CD4-positive, CD25-positive, alpha-beta regulatory T cell (primary cell): Measurements from ENCODE around the gene ANKRD39. TPM values are rescaled to one million over a fixed set of nuclear protein-coding genes. Genes with fewer than 3 reads are reported as not detected.

Experiments
- ATAC-seq, 2 donors: fragments of 150-1000 bp; cut with Tn5 transposase; one replicate each; pipeline ENCODE4 v1.10.0; 2021; ENCODE audit warnings: low read depth in 2 of 2, moderate number of reproducible peaks in 2 of 2, moderate library complexity in 1 of 2
- DNase-seq, 3 donors: peaks; one replicate each; pipeline versions ENCODE4 v3.0.0 to v3.0.0-alpha.2; 2012 to 2022; ENCODE audit warnings: mixed read lengths in 1 of 3
- H3K27ac ChIP-seq: one replicate; pipeline ENCODE4 v1.7.0; 2013; ENCODE audit warnings: mild to moderate bottlenecking, low read length; ENCODE audit not compliant: insufficient read depth, poor library complexity, severe bottlenecking
- H3K27me3 ChIP-seq: one replicate; pipeline ENCODE4 v1.7.0; 2013; ENCODE audit warnings: low read length; ENCODE audit not compliant: control insufficient read depth, insufficient read depth
- H3K36me3 ChIP-seq: one replicate; pipeline ENCODE4 v1.7.0; 2013; ENCODE audit warnings: mild to moderate bottlenecking, low read length, moderate library complexity; ENCODE audit not compliant: control insufficient read depth, insufficient read depth
- H3K4me1 ChIP-seq: 2 replicates; pipeline ENCODE4 v1.7.0; 2013; ENCODE audit warnings: mild to moderate bottlenecking, low read length; ENCODE audit not compliant: insufficient read depth, control insufficient read depth, poor library complexity, severe bottlenecking
- H3K4me3 ChIP-seq: one replicate; pipeline ENCODE4 v1.7.0; 2013; ENCODE audit warnings: low read depth, mild to moderate bottlenecking, low read length, moderate library complexity
- H3K9me3 ChIP-seq, 2 experiments: 1 replicate in 1 of 2; 2 replicates in 1 of 2; pipeline ENCODE4 v1.7.0; 2013; ENCODE audit warnings: low read length in 2 of 2, mild to moderate bottlenecking in 1 of 2, moderate library complexity in 1 of 2; ENCODE audit not compliant: control insufficient read depth in 2 of 2
- H3K27ac Mint-ChIP-seq, 3 donors: one replicate each; pipeline ENCODE4 v1.8.0; 2020 to 2022; ENCODE audit warnings: mild to moderate bottlenecking in 3 of 3, mixed read lengths in 3 of 3, moderate library complexity in 2 of 3
- H3K27me3 Mint-ChIP-seq: one replicate; pipeline ENCODE4 v1.8.0; 2022; ENCODE audit warnings: mild to moderate bottlenecking, mixed read lengths
- H3K36me3 Mint-ChIP-seq: one replicate; pipeline ENCODE4 v1.8.0; 2020; ENCODE audit warnings: mixed read lengths
- H3K4me1 Mint-ChIP-seq, 4 donors: one replicate each; pipeline ENCODE4 v1.8.0; 2020 to 2022; ENCODE audit warnings: mixed read lengths in 4 of 4, mild to moderate bottlenecking in 1 of 4
- H3K4me3 Mint-ChIP-seq, 4 donors: one replicate each; pipeline ENCODE4 v1.8.0; 2020 to 2022; ENCODE audit warnings: mild to moderate bottlenecking in 4 of 4, mixed read lengths in 4 of 4, moderate library complexity in 3 of 4
- H3K9me3 Mint-ChIP-seq, 7 donors: one replicate each; pipeline ENCODE4 v1.8.0; 2020 to 2022; ENCODE audit warnings: mixed read lengths in 7 of 7, mild to moderate bottlenecking in 3 of 7, moderate library complexity in 2 of 7
- polyA plus RNA-seq, 4 donors: library from polyadenylated mRNA; unstranded; fragments of 300-500 nt; fragmentation: Illumina TruSeq; gene quantifications; one replicate each; pipeline ENCODE4 v1.2.3, GENCODE V29; 2021
- total RNA-seq: library from RNA; stranded (reverse); gene quantifications from one replicate; pipeline ENCODE4 v1.2.3, GENCODE V29; 2022

The ANKRD39 gene
- total and polyA plus RNA-seq, 5 donors from 2014 or later, result 30.2 to 44.4 (median 35.0) TPM

GRCh38 chr2:96811917-96812316 is 45.9 kb downstream of the ANKRD39 start:
- no peak overlapping the region for H3K4me3 ChIP-seq
- H3K27me3 ChIP-seq, result no peaks in the 10 kb centered on the region
- DNase-seq (no peak), ATAC-seq (no peak)
- H3K36me3 Mint-ChIP-seq, result peaks cover 9% of the 10 kb centered on the region
- no peaks in the 10 kb centered on the region for H3K9me3 Mint-ChIP-seq
- H3K27ac Mint-ChIP-seq, result peak overlapping the region in 2 of 3 donors; percentile 29 to 35
- H3K9me3 ChIP-seq, result no peaks in the 10 kb centered on the region
- no peak overlapping the region for H3K27ac ChIP-seq
- peak overlapping the region in 2 of 4 donors; percentile 5 to 31 for H3K4me3 Mint-ChIP-seq
- H3K4me1 Mint-ChIP-seq, result peaks cover 15 to 52% (median 27%) of the 10 kb centered on the region in 4 donors
- H3K27me3 Mint-ChIP-seq, result no peaks in the 10 kb centered on the region
- H3K36me3 ChIP-seq, result no peaks in the 10 kb centered on the region
- H3K4me1 ChIP-seq, result peaks cover 21% of the 10 kb centered on the region

GRCh38 chr2:96810783-96811192 is 47.0 kb downstream of the ANKRD39 start:
- H3K4me1 ChIP-seq, result peaks cover 29% of the 10 kb centered on the region
- DNase-seq (no peak), ATAC-seq (no peak)
- no peak overlapping the region for H3K27ac ChIP-seq
- H3K27me3 ChIP-seq, result no peaks in the 10 kb centered on the region
- Mint-ChIP-seq H3K27ac (peak overlapping the region; percentile 35 to 69 (median 51)), H3K4me3 (no peak overlapping the region), H3K9me3 (no peaks in the 10 kb centered on the region), H3K36me3 (peaks cover 14% of the 10 kb centered on the region), H3K4me1 (peaks cover 23 to 61% (median 36%) of the 10 kb centered on the region in 4 donors), H3K27me3 (no peaks in the 10 kb centered on the region)
- no peak overlapping the region for H3K4me3 ChIP-seq
- no peaks in the 10 kb centered on the region for H3K36me3 ChIP-seq
- no peaks in the 10 kb centered on the region for H3K9me3 ChIP-seq

GRCh38 chr2:96809951-96810782 is 47.6 kb downstream of the ANKRD39 start:
- Histone ChIP-seq H3K36me3 (no peaks in the 10 kb centered on the region), H3K27ac (no peak overlapping the region), H3K4me3 (no peak overlapping the region), H3K9me3 (no peaks in the 10 kb centered on the region), H3K4me1 (peaks cover 26% of the 10 kb centered on the region), H3K27me3 (no peaks in the 10 kb centered on the region)
- ATAC-seq (no peak), DNase-seq (no peak)
- H3K36me3 Mint-ChIP-seq, result peaks cover 14% of the 10 kb centered on the region
- no peaks in the 10 kb centered on the region for H3K9me3 Mint-ChIP-seq
- peak overlapping the region in 2 of 3 donors; percentile 15 to 51 for H3K27ac Mint-ChIP-seq
- peak overlapping the region in 1 of 4 donors; percentile 20 for H3K4me3 Mint-ChIP-seq
- H3K4me1 Mint-ChIP-seq, result peaks cover 18 to 57% (median 32%) of the 10 kb centered on the region in 4 donors
- H3K27me3 Mint-ChIP-seq, result no peaks in the 10 kb centered on the region

- H3K4me1 Mint-ChIP-seq, result peaks cover 16 to 56% (median 31%) of the 10 kb centered on the region in 4 donors
- H3K27ac ChIP-seq, result no peak overlapping the region
- H3K4me3 Mint-ChIP-seq, result peak overlapping the region in 1 of 4 donors; percentile 28
- H3K36me3 Mint-ChIP-seq, result peaks cover 14% of the 10 kb centered on the region
- no peaks in the 10 kb centered on the region for H3K9me3 ChIP-seq
- H3K4me3 ChIP-seq, result no peak overlapping the region
- H3K27me3 ChIP-seq, result no peaks in the 10 kb centered on the region
- H3K36me3 ChIP-seq, result no peaks in the 10 kb centered on the region
- H3K27ac Mint-ChIP-seq, result peak overlapping the region in 2 of 3 donors; percentile 85 to 95
- no peak for DNase-seq
- no peak for ATAC-seq
- no peaks in the 10 kb centered on the region for H3K9me3 Mint-ChIP-seq
- no peaks in the 10 kb centered on the region for H3K27me3 Mint-ChIP-seq
- peaks cover 23% of the 10 kb centered on the region for H3K4me1 ChIP-seq
Observed at GRCh38 chr2:96809216-96809882, 48.5 kb downstream of the ANKRD39 start.

GRCh38 chr2:96808176-96808837 is 49.5 kb downstream of the ANKRD39 start:
- peak overlapping the region; percentile 76 to 95 (median 92) for H3K27ac Mint-ChIP-seq
- no peaks in the 10 kb centered on the region for H3K27me3 ChIP-seq
- ATAC-seq, result no peak
- peaks cover 23% of the 10 kb centered on the region for H3K4me1 ChIP-seq
- no peak overlapping the region for H3K27ac ChIP-seq
- H3K9me3 Mint-ChIP-seq, result no peaks in the 10 kb centered on the region
- H3K4me3 Mint-ChIP-seq, result peak overlapping the region in 3 of 4 donors; percentile 31 to 51 (median 48)
- no peaks in the 10 kb centered on the region for H3K27me3 Mint-ChIP-seq
- no peaks in the 10 kb centered on the region for H3K36me3 ChIP-seq
- no peaks in the 10 kb centered on the region for H3K9me3 ChIP-seq
- H3K36me3 Mint-ChIP-seq, result peaks cover 14% of the 10 kb centered on the region
- H3K4me1 Mint-ChIP-seq, result peaks cover 16 to 51% (median 29%) of the 10 kb centered on the region in 4 donors
- no peak for DNase-seq
- H3K4me3 ChIP-seq, result no peak overlapping the region

GRCh38 chr2:96807127-96807471 is 50.7 kb downstream of the ANKRD39 start:
- Histone ChIP-seq H3K27ac (peak overlapping the region; percentile 76), H3K27me3 (no peaks in the 10 kb centered on the region), H3K9me3 (no peaks in the 10 kb centered on the region), H3K36me3 (no peaks in the 10 kb centered on the region), H3K4me3 (peak overlapping the region; percentile 77), H3K4me1 (peaks cover 28% of the 10 kb centered on the region)
- Mint-ChIP-seq H3K9me3 (no peaks in the 10 kb centered on the region), H3K27me3 (no peaks in the 10 kb centered on the region), H3K4me3 (peak overlapping the region; percentile 82 to 95 (median 87)), H3K4me1 (peaks cover 11 to 45% (median 23%) of the 10 kb centered on the region in 4 donors), H3K27ac (peak overlapping the region; percentile 95 to 100 (median 99)), H3K36me3 (peaks cover 11% of the 10 kb centered on the region)
- ATAC-seq (no peak), DNase-seq (no peak)

- peak overlapping the region; percentile 77 for H3K4me3 ChIP-seq
- no peaks in the 10 kb centered on the region for H3K36me3 ChIP-seq
- Mint-ChIP-seq H3K4me1 (peaks cover 11 to 41% (median 18%) of the 10 kb centered on the region in 4 donors), H3K27me3 (no peaks in the 10 kb centered on the region), H3K9me3 (no peaks in the 10 kb centered on the region), H3K27ac (peak overlapping the region; percentile 95 to 100 (median 99)), H3K4me3 (peak overlapping the region; percentile 82 to 95 (median 87)), H3K36me3 (peaks cover 11% of the 10 kb centered on the region)
- H3K27me3 ChIP-seq, result no peaks in the 10 kb centered on the region
- H3K9me3 ChIP-seq, result no peaks in the 10 kb centered on the region
- peaks cover 32% of the 10 kb centered on the region for H3K4me1 ChIP-seq
- peak in 2 of 3 donors; percentile 77 to 78 for DNase-seq
- ATAC-seq, result peak; percentile 79
- H3K27ac ChIP-seq, result peak overlapping the region; percentile 76
Observed at GRCh38 chr2:96806468-96807126, 51.2 kb downstream of the ANKRD39 start.
